GM12875 (cell line): ENCODE data around the gene EGFLAM.

ENCODE experiments used
- H3K4me3 ChIP-seq: one replicate; pipeline ENCODE4 v1.5.1; 2011; ENCODE audit warnings: low read depth, low read length, control low read depth
- CTCF ChIP-seq: IDR thresholded peaks from 2 replicates; pipeline ENCODE4 v1.5.1; 2011; ENCODE audit warnings: low read depth, mild to moderate bottlenecking, control low read depth, inconsistent platforms, low read length, moderate library complexity, borderline replicate concordance; ENCODE audit not compliant: insufficient read depth

The EGFLAM gene

GRCh38 chr5:38468202-38468673 lies 209.9 kb downstream of the EGFLAM start:
- H3K4me3 ChIP-seq, result no peak overlapping the region
- TF ChIP-seq CTCF, result no peak

- H3K4me3 ChIP-seq, result no peak overlapping the region
- TF ChIP-seq CTCF, result no peak
These were observed 210.8 kb downstream of the EGFLAM start for GRCh38 chr5:38468978-38469706.

GRCh38 chr5:38469707-38470267 lies 211.4 kb downstream of the EGFLAM start:
- TF ChIP-seq CTCF, result no peak
- no peak overlapping the region for H3K4me3 ChIP-seq

- no peak for TF ChIP-seq CTCF
- no peak overlapping the region for H3K4me3 ChIP-seq
These were observed 213.3 kb downstream of the EGFLAM start for GRCh38 chr5:38471709-38472108.

- no peak for TF ChIP-seq CTCF
- H3K4me3 ChIP-seq, result no peak overlapping the region
These were observed 214.2 kb downstream of the EGFLAM start for GRCh38 chr5:38472541-38472940.

- no peak overlapping the region for H3K4me3 ChIP-seq
- no peak for TF ChIP-seq CTCF
These were observed 214.6 kb downstream of the EGFLAM start for GRCh38 chr5:38473008-38473407.

- no peak for TF ChIP-seq CTCF
- no peak overlapping the region for H3K4me3 ChIP-seq
These were observed 219.8 kb downstream of the EGFLAM start for GRCh38 chr5:38478166-38478565.
